Kasumi-1 (cell line): ENCODE data around the gene FNDC3B.

Experiments used
- DNase-seq, 2 experiments: peaks; one replicate each; lab custom pipeline; 2025; lab: John Stamatoyannopoulos, UW

Gene FNDC3B

DNA sequence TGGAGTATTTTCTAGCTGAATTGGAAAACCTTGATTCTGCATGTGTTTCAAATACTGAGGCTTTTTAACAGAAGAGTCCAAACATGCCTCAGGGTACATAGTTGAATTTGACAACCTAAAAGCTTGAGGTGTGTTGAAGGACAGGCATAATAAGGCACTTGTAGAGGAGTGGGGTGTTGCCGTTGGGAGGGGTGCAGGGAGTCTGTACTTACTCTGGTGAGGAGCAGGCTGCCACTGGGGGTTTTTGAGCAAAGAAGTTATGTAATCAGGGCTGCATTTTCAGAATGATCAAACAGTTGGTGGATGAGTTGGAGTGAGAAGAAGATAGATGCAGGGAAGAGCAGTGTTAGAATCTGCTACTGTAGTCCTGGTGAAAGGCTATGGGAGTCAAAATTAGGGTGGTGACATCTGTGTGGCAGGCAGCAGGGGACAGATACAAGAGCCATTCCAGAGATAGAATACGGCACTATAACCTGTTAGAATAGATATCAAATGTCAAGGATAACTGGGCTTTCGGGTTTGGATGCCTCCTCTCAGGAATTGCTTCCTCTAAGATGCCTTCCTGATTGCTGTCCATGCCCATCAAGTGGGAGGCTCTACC is 247.3 kb downstream of the FNDC3B start:
- DNase-seq, result no peak

GRCh38 chr3:172287937-172288477 is 248.6 kb downstream of the FNDC3B start:
- no peak for DNase-seq

DNA sequence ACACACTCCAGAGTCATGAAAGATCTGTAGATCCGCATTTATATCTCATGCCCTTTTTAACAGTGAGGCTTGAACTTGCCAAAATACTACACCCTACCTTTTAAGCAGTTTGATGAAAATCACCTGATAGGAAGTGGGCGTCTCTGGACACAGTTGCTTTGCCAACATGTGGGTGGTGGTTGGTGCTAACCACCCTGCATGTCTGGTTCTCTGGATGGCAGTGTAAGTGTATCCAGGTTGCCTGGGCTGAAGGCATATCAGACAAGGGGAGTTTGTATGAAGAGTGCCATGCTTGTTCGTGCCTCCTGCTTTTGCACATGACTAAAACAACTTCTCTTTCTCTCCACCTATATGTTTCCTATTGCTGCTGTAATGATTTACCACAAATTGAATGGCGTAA is 249.3 kb downstream of the FNDC3B start:
- DNase-seq, result no peak

- DNase-seq, result peak in 1 of 2 experiments; percentile 6
Measured at GRCh38 chr3:172289583-172289982, 250.2 kb downstream of the FNDC3B start.

GRCh38 chr3:172290457-172290856 is 251.1 kb downstream of the FNDC3B start:
- no peak for DNase-seq

DNA sequence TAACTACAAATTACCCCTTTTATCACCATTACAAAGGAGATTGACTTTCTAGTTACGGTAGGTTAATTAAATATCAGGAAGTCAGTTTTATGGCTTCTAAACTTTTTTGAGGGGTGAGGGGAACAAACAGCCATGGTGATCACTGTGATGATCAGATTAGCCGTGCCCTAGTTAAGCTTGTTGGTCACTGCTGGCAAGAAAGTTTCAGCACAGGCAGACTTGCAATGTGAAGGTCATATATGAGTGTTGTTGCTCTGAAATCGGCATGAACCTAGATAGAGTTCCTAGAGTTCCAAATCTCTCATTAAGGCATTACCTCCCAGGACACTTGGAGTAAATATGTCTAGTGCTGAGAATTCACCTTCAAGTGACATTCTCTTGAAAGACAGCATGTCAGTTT is 252.3 kb downstream of the FNDC3B start:
- no peak for DNase-seq

DNA sequence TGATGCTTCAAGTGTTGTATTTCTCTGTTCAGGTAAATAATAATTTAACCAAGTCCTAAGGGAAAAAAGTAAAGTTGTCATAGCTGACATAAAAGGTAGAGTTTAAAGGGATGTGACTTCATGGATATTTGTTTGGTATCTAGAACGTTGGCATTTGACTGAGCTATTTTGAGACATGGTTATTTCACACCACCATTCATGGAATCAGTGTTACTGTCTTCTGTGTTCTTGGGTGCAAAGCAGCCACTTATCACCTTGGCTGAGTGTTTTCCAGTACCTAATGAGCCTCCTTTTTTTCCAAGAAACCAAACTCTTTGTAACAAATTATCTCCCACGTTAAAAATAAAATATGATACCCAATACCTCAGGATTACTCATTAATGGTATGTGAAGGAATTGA is 253.0 kb downstream of the FNDC3B start:
- DNase-seq, result no peak

DNA sequence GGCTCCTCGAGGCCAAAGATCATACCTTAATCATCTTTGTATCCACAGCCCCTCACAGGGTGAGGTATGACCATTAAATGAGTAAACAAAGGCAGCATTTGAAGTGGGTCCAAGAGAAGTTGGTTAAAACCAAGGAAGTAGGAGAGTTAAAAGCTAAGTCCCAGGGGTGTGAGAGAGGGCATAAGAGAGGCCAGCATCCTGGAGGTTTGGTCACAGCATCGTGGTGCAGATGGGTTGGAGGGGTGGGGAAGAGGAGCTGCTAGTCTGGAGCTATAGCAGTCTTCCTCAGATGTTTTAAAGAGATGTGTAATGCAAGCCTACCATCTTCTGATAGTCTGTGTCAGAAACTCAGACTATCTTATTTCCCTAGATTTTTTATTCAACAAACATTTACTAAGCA is 253.7 kb downstream of the FNDC3B start:
- no peak for DNase-seq

DNA sequence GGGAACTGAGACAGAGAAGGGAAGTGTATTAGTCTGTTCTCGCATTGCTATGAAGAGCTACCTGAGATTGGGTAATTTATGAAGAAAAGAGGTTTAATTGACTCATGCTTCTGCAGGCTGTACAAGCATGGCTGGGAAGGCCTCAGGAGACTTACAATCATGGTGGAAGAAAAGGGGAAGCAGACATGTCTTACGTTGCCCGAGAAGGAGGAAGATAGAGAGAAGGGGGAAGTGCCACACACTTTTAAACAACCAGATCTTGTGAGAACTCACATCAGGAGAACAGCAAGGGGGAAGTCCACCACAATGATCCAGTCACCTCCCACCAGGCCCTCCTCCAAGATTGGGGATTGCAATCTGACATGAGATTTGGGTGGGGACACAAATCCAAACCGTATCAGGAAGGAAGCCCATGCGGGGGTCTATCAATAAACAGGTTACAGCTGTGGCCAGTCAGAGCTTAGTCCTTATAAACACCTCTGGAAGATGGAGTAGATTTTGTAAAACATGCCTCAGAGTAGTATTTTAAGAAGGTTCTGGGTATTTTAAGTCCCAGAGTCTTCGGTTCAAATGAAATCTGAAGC is 254.9 kb downstream of the FNDC3B start:
- peak; percentile 93 to 94 for DNase-seq

- no peak for DNase-seq
Measured at GRCh38 chr3:172296248-172296974, 257.0 kb downstream of the FNDC3B start.

DNA sequence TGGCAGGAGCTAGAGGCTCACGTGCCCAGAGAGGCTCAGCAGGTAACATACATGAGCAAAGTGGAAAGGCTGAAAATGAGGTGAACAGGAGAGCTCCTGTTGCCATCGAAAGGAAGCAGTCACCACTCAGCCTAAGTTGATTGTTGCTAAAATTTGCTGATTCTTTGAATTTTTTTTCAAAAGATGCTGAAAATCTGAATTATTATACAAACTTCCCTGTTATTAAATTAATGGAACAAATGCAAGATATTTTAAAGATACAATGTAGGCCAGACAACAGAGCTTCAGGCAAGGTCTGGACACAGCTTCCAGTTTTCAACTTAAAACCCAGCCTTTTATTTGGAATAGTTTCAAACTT is 257.6 kb downstream of the FNDC3B start:
- DNase-seq, result no peak

DNA sequence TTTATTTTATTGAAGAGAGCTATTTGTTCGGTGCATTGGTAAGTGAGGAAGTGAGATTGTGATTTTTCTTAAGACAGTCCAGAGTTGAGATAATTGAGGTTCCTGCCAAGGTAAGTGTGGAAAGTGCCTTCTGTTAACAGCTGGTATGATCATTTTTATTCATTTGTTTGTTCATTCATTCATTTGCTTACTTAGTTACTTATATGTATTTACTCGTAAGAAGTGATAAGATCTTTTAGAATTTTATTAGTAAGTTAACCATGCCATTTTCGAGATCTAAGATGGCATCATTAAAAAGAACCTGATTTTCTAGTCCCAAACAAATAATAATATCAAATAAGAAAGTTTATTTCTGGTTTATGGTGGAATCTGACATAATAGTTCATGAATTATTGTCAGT is 258.9 kb downstream of the FNDC3B start:
- no peak for DNase-seq

DNA sequence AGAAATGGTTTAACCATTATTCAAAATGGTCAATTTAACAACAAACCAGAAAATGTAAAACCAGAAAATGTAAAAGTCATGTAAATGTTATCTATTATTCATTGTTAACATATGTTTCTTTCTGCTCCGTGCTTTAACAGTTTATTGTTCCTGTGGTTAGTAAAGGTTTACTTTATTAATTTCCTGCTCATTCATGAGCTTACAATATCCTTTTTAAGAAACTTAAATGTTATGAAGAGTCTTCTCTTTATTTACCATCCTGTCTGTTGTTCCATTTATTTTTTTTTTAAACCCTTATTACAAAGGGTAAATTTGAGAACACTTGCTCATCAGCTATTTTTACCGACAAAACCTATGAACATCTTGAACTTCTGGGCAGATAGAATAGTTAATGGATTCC is 260.8 kb downstream of the FNDC3B start:
- no peak for DNase-seq

DNA sequence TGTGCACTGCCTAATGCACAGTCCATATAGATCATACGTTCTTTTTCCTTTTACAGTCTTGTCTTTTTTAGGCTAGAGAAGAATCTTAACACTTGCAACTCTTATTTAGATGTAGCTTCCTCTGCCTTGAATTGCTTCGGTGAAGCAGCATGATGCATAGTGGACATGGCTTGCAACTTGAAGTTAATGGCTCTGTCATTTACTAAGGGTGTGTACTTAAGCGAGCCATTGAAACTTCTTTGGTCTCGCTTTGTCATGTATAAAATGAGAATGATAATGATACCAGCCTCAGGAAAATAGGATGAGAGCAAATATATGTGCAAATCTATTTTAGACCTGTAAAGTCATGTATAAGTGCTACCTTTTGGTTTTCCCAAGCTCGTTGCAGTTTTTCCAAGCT is 261.5 kb downstream of the FNDC3B start:
- no peak for DNase-seq

DNA sequence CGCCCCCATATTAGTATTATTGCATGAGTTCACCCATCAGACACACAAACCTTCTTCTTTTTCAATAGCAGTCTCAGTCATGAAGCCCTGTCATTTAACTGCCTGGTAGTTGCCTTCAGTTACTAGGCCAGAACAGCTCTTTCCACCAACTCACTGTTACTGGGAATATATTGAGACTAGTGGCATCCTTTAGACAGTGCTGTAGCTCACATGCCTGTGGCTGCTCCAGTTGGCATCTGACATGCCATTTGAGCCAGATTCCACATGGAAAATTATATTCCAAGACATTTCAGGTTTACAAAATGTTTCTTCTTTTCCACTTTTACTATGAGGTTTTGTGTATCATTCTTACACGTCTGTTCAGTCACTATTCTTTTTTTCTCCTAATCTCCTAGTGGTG is 262.8 kb downstream of the FNDC3B start:
- no peak for DNase-seq

DNA sequence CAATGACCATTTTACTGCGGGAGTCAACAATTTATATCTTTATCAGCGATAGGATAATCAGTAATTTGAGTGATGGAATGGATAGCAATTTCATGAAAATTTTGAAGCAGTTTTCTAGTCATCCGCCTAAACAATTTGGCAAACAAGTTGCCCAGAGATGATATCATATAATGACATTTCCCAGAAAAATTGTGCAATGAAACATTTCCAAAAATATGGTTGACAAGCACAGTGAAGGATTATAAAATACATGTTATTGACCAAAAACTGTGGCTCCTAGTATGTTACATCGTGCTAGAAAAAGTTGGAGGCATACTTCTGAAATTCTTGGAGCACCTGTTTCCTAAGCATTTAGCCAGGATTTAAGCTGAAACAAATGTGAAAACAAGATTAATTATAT is 263.8 kb downstream of the FNDC3B start:
- DNase-seq, result no peak

GRCh38 chr3:172303941-172304558 is 264.7 kb downstream of the FNDC3B start:
- DNase-seq, result no peak

GRCh38 chr3:172305552-172305951 is 266.2 kb downstream of the FNDC3B start:
- no peak for DNase-seq

DNA sequence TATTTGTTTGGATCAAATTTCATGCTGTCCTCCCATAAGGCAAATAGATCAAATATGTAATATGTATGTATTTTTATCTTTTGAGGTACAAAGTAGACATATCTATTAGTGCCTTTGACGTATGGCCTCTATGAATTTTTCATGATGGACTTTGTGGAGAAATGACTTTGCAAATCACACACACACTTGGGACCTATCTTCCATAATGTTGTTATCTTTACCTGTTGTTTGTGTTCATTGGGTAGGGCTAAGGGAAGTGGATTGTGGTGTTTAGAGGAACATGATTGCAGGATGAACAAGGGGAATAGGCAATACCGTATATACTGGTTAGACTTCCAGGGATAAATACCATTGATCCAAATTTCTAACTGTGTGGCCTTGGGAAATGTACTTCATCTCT is 266.6 kb downstream of the FNDC3B start:
- no peak for DNase-seq

DNA sequence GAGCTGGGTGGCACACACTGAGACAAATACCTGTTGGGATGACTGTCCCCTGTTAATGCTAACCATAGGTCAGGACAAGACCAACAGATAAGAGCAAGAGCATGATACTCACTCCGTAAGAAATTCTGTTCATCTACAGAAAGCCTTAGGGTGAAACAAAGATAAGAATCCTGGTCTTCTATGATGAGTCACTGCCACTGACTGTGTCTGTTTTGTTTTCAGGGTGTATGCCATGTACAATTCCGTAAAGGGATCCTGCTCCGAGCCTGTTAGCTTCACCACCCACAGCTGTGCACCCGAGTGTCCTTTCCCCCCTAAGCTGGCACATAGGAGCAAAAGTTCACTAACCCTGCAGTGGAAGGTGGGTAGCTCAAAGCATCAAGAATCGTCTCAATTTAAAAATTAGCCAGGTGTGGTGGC is 267.8 kb downstream of the FNDC3B start:
- DNase-seq, result no peak

- DNase-seq, result no peak
Measured at GRCh38 chr3:172309059-172309458, 269.7 kb downstream of the FNDC3B start.

DNA sequence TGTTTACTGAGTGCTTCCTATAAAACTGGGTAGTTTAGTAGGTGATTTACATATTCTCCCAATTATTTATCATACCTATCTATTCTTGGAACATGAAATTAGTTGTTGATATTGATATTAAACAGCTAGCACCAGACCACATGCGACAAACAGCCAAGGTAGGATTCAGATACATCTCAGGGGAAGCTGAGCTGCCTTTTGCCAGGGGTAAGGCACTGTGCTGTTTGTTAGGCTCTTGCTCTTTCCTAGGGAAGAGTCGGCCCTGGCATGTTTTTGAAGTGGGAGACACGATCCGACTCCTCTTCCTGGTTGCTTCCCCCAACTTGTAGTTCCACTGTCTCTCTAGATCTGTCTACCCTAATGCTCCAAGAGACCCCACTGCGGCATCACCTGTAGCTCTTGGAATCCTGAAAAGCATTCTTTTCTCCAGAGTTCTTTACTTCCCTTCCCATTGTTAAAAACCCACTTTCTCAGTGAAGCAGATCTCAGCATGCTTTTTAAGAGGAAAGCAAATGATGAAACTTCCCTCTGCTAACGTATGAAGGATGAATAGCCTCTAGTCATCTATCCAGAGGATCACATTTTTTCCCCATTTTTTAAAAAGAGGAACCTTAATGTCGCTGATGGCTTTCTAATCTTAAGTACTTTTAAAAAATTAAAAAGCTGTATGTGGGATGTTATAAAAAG is 270.5 kb downstream of the FNDC3B start:
- no peak for DNase-seq

GRCh38 chr3:172310428-172310760 is 271.0 kb downstream of the FNDC3B start:
- no peak for DNase-seq
